HEK293 (cell line): Measurements from ENCODE around the gene SH2D2A.

Experiments
- HOXD13 ChIP-seq: sonication (generic); formaldehyde crosslinking; IDR thresholded peaks from 2 replicates; pipeline ENCODE4 v1.8.0; 2022; ENCODE audit warnings: missing genetic modification reagents, borderline replicate concordance
- KLF16 ChIP-seq: fragments of 450-650 bp; formaldehyde crosslinking; IDR thresholded peaks from 2 replicates; pipeline ENCODE4 v1.5.1; 2017; ENCODE audit warnings: missing biosample characterization, missing genetic modification characterization
- OVOL3 ChIP-seq: fragments of 450-650 bp; formaldehyde crosslinking; IDR thresholded peaks from 2 replicates; pipeline ENCODE4 v1.5.1; 2016; ENCODE audit warnings: missing biosample characterization, missing genetic modification characterization
- SCRT1 ChIP-seq: fragments of 450-650 bp; formaldehyde crosslinking; IDR thresholded peaks from 2 replicates; pipeline ENCODE4 v1.5.1; 2016; ENCODE audit warnings: missing biosample characterization, missing genetic modification characterization, borderline replicate concordance
- SP3 ChIP-seq: fragments of 450-650 bp; formaldehyde crosslinking; IDR thresholded peaks from 2 replicates; pipeline ENCODE4 v1.5.1; 2016; ENCODE audit warnings: missing biosample characterization, missing genetic modification characterization
- TSHZ1 ChIP-seq: fragments of 450-650 bp; formaldehyde crosslinking; IDR thresholded peaks from 2 replicates; pipeline ENCODE4 v1.5.1; 2016; ENCODE audit warnings: missing biosample characterization, missing genetic modification characterization, borderline replicate concordance
- ZBTB20 ChIP-seq: fragments of 450-650 bp; formaldehyde crosslinking; IDR thresholded peaks from 2 replicates; pipeline ENCODE4 v1.5.1; 2016; ENCODE audit warnings: missing biosample characterization, missing genetic modification characterization
- ZBTB49 ChIP-seq: fragments of 450-650 bp; formaldehyde crosslinking; IDR thresholded peaks from 2 replicates; pipeline ENCODE4 v1.5.1; 2016; ENCODE audit warnings: missing biosample characterization, missing genetic modification characterization, low read depth
- ZFP37 ChIP-seq: fragments of 450-650 bp; formaldehyde crosslinking; IDR thresholded peaks from 2 replicates; pipeline ENCODE4 v1.5.1; 2016; ENCODE audit warnings: missing biosample characterization, missing genetic modification characterization
- ZNF16 ChIP-seq: fragments of 450-650 bp; formaldehyde crosslinking; IDR thresholded peaks from 2 replicates; pipeline ENCODE4 v1.5.1; 2016; ENCODE audit warnings: low read depth, missing biosample characterization, missing genetic modification characterization
- ZNF280D ChIP-seq: fragments of 450-650 bp; formaldehyde crosslinking; IDR thresholded peaks from 2 replicates; pipeline ENCODE4 v1.5.1; 2016; ENCODE audit warnings: missing biosample characterization, missing genetic modification characterization
- ZNF335 ChIP-seq: fragments of 450-650 bp; formaldehyde crosslinking; conservative IDR thresholded peaks from 2 replicates; pipeline ENCODE4 v1.5.1; 2016; ENCODE audit warnings: missing biosample characterization, missing genetic modification characterization
- ZNF362 ChIP-seq: fragments of 450-650 bp; formaldehyde crosslinking; IDR thresholded peaks from 2 replicates; pipeline ENCODE4 v1.5.1; 2016; ENCODE audit warnings: missing biosample characterization, missing genetic modification characterization
- ZNF416 ChIP-seq: fragments of 450-650 bp; formaldehyde crosslinking; IDR thresholded peaks from 2 replicates; pipeline ENCODE4 v1.5.1; 2016; ENCODE audit warnings: missing biosample characterization, missing genetic modification characterization
- ZNF514 ChIP-seq: fragments of 450-650 bp; formaldehyde crosslinking; IDR thresholded peaks from 2 replicates; pipeline ENCODE4 v1.5.1; 2016; ENCODE audit warnings: missing biosample characterization, missing genetic modification characterization
- ZNF596 ChIP-seq: fragments of 450-650 bp; IDR thresholded peaks from 2 replicates; pipeline ENCODE4 v1.5.0; 2018; ENCODE audit warnings: missing biosample characterization, mild to moderate bottlenecking, missing genetic modification characterization, moderate library complexity
- ZNF621 ChIP-seq: fragments of 450-650 bp; formaldehyde crosslinking; IDR thresholded peaks from 2 replicates; pipeline ENCODE4 v1.5.1; 2017; ENCODE audit warnings: missing biosample characterization, missing genetic modification characterization
- ZNF660 ChIP-seq: fragments of 450-650 bp; IDR thresholded peaks from 2 replicates; pipeline ENCODE4 v1.5.1; 2018; ENCODE audit warnings: missing biosample characterization, mild to moderate bottlenecking, missing genetic modification characterization
- ZNF704 ChIP-seq: fragments of 450-650 bp; formaldehyde crosslinking; IDR thresholded peaks from 2 replicates; pipeline ENCODE4 v1.5.1; 2016; ENCODE audit warnings: missing biosample characterization, missing genetic modification characterization
- ZNF792 ChIP-seq: fragments of 450-650 bp; formaldehyde crosslinking; IDR thresholded peaks from 2 replicates; pipeline ENCODE4 v1.5.1; 2016; ENCODE audit warnings: missing biosample characterization, missing genetic modification characterization
- ZNF830 ChIP-seq: fragments of 450-650 bp; IDR thresholded peaks from 2 replicates; pipeline ENCODE4 v1.5.0; 2018; ENCODE audit warnings: missing biosample characterization, missing genetic modification characterization, low read depth, mild to moderate bottlenecking, moderate library complexity
- ZSCAN18 ChIP-seq: fragments of 450-650 bp; formaldehyde crosslinking; IDR thresholded peaks from 2 replicates; pipeline ENCODE4 v1.5.1; 2016; ENCODE audit warnings: missing biosample characterization, missing genetic modification characterization
- ZSCAN4 ChIP-seq: fragments of 450-650 bp; formaldehyde crosslinking; IDR thresholded peaks from 2 replicates; pipeline ENCODE4 v1.5.1; 2017; ENCODE audit warnings: missing biosample characterization, missing genetic modification characterization

SH2D2A gene

GRCh38 chr1:156767101-156767878 lies 49.4 kb downstream of the SH2D2A start, which contains the start of gene PRCC (continued):
- TF ChIP-seq ZBTB49 (tag by site-specific recombination) (no peak), OVOL3 (tag by site-specific recombination) (peak; percentile 72; the same call in 1 of the 2 replicates), HOXD13 (CRISPR knock-in tag) (no peak), ZNF335 (tag by site-specific recombination) (peak; percentile 98), ZNF704 (tag by site-specific recombination) (no peak), ZNF16 (tag by site-specific recombination) (0 out of 2 replicates have a peak, but pooled peaks have one; percentile 49), ZNF416 (no peak), ZSCAN4 (peak; percentile 50; the same call in 1 of the 2 replicates), ZSCAN18 (tag by site-specific recombination) (0 out of 2 replicates have a peak, but pooled peaks have one; percentile 65), ZBTB20 (tag by site-specific recombination) (peak; percentile 89), ZFP37 (tag by site-specific recombination) (peak; percentile 99), ZNF596 (tag by site-specific recombination) (0 out of 2 replicates have a peak, but pooled peaks have one; percentile 17), ZNF792 (no peak), KLF16 (tag by site-specific recombination) (peak; percentile 95), ZNF280D (tag by site-specific recombination) (no peak), ZNF362 (tag by site-specific recombination) (peak; percentile 92), SP3 (tag by site-specific recombination) (peak; percentile 98), ZNF830 (no peak), ZNF621 (tag by site-specific recombination) (no peak), SCRT1 (no peak), ZNF660 (tag by site-specific recombination) (peak; percentile 94), TSHZ1 (tag by site-specific recombination) (no peak), ZNF514 (tag by site-specific recombination) (no peak)
